AG10803 (cell line): Measurements from ENCODE around the gene TRABD.

Experiments used
- DNase-seq: peaks from one replicate; pipeline ENCODE4 v3.0.0; 2010; ENCODE audit warnings: low read depth
- H3K4me3 ChIP-seq: 2 replicates; pipeline ENCODE4 v1.5.1; 2011; ENCODE audit warnings: mild to moderate bottlenecking, low read length, control low read depth
- TF ChIP-seq, protein P1 (sequence below): conservative IDR thresholded peaks from 2 replicates; pipeline ENCODE4 v1.5.1; 2011; ENCODE audit warnings: mild to moderate bottlenecking, low read length, control low read depth, inconsistent platforms

TRABD gene

DNA sequence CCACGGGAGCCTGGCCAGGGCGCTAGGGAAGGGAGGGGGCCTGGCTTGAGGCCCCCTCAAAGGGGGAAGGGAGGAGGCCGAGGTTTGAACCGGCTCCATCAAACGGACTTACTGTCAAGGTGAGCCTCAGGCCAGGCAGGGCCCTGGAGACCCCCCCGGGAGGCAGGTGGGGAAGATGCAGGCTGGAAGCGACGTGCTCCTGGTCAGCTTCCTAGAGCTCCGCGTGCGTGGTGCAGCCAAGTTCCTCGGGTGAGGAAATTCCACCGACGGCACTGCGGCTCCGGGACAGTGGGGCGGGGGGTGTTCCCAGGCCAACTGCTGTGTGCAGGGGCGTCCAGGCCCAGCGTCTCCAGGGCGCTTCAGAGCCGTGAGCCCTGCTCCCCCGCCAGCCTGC, 7.2 kb upstream of the TRABD start:
- no peak for DNase-seq
- TF ChIP-seq, protein P1, sequence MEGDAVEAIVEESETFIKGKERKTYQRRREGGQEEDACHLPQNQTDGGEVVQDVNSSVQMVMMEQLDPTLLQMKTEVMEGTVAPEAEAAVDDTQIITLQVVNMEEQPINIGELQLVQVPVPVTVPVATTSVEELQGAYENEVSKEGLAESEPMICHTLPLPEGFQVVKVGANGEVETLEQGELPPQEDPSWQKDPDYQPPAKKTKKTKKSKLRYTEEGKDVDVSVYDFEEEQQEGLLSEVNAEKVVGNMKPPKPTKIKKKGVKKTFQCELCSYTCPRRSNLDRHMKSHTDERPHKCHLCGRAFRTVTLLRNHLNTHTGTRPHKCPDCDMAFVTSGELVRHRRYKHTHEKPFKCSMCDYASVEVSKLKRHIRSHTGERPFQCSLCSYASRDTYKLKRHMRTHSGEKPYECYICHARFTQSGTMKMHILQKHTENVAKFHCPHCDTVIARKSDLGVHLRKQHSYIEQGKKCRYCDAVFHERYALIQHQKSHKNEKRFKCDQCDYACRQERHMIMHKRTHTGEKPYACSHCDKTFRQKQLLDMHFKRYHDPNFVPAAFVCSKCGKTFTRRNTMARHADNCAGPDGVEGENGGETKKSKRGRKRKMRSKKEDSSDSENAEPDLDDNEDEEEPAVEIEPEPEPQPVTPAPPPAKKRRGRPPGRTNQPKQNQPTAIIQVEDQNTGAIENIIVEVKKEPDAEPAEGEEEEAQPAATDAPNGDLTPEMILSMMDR: no peak
- no peak overlapping the region for H3K4me3 ChIP-seq

DNA sequence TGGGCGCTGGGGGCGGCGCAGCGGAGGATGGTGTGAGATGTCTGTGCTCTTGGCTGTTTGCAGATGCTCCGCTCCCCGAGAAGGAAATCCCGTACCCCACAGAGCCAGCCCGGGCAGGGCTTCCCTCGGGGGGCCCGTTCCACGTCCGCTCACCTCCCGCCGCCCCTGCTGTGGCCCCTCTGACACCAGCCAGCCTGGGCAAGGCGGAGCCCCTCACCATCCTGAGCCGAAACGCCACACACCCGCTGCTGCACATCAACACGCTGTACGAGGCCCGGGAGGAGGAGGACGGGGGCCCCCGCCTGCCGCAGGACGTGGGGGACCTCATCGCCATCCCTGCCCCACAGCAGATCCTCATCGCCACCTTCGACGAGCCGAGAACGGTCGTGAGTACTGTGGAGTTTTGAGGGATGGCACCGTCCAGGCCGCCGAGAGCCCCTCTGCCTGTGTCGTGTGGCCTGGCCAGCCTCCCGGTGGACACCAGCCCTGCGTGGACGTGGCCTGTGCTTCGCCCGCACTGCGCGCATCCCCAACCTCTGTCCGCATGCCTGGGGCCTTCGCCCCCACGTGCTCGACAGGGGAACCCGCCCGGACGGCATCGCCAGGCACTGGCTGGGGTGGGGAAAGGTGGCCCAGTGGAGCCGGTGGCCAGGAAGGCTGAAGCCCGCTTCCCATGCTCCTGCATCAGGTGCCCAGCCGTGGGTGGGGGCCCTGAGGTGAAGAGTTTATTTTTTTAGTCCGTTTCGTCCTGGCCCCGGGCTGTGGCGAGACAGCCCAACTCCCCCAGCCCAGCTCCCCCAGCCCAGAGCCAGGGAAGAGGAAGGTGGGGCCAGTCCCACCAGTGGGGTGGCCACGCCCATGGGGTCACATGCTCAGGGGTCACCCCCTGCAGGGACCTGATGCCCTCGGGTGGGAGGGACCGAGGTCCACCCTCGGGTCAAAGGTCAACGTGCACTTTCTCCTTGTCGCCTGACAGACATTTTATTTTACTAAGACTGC, 6.5 kb upstream of the TRABD start:
- DNase-seq: no peak
- TF ChIP-seq, protein P1: no peak
- H3K4me3 ChIP-seq: no peak overlapping the region

DNA sequence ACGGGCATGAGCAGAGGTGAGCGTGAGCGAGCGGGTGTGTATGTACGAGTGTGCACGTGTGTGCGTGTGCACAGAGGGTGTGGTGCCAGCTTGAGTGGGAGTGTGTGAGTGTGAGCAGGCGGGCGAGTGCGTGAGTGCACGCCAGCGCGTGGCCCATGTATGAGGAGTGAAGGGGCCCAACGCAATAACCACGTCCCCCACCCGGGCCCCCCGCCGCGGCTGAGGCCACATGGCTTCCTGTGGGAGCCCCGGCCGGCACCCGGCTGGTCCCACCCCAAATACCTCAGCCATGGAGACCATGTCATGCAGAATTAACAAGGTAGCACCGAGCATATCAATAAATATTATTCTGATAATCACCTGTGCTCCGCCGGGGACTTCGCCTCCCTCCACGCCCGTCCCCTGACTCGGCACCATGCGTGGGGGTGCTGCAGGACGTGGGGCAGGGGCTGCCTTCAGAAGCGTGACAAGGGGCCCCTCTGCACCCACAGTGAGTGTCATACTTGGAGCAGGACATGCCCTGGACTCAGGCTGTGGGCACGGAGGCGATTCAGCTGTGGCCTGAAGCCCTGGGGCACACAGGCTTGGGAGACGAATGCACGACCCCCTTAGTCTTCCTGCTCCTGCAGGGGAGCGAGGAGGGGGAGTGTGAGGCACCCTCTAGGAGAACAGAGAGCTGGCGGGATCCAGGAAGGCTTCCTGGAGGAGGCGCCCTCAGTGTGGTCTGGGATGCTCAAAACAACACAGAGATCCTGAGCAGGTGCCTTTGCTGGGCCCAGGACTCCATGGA, 5.6 kb upstream of the TRABD start:
- DNase-seq: no peak
- H3K4me3 ChIP-seq: no peak overlapping the region

DNA sequence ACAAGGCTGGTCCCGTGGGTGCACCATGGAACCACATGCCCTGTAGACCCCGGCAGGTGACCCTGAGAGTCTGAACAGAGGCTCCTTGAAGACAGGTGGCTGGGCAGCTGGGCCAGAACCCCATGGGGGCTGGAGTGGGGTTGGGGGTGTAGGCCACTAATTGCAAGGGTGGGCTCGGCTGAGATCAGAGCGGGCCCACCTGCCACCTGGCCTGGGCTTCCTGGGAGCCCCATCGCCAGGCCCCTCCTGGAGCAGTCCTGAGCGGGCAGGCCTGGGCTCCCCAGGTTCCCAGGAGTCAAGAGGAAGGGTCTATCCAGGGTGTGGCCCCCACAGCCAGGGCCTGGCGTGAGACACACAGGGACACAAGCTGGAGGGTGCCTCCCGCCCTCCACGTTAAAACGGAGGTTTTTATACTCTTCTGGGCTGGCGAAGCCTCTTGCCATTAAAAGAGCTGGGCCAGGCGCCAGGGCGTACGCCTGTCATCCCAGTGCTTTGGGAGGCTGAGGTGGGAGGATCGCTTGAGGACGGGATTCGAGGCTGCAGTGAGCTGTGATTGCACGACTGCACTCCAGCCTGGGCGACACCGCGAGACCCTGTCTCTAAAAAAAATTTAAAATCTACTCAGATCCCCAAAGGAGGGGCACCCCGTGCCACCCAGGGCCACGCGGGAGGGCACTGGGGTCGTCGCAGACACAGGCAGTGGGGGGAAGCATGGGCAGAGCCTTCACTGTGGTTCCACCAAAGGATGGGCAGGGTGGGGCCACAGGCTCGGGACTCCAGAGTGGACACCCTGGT, 4.8 kb upstream of the TRABD start:
- no peak for DNase-seq
- H3K4me3 ChIP-seq: no peak overlapping the region
- TF ChIP-seq, protein P1: no peak

More for the DNA sequence above, 5.6 kb upstream of the TRABD start:
- TF ChIP-seq, protein P1: no peak

DNA sequence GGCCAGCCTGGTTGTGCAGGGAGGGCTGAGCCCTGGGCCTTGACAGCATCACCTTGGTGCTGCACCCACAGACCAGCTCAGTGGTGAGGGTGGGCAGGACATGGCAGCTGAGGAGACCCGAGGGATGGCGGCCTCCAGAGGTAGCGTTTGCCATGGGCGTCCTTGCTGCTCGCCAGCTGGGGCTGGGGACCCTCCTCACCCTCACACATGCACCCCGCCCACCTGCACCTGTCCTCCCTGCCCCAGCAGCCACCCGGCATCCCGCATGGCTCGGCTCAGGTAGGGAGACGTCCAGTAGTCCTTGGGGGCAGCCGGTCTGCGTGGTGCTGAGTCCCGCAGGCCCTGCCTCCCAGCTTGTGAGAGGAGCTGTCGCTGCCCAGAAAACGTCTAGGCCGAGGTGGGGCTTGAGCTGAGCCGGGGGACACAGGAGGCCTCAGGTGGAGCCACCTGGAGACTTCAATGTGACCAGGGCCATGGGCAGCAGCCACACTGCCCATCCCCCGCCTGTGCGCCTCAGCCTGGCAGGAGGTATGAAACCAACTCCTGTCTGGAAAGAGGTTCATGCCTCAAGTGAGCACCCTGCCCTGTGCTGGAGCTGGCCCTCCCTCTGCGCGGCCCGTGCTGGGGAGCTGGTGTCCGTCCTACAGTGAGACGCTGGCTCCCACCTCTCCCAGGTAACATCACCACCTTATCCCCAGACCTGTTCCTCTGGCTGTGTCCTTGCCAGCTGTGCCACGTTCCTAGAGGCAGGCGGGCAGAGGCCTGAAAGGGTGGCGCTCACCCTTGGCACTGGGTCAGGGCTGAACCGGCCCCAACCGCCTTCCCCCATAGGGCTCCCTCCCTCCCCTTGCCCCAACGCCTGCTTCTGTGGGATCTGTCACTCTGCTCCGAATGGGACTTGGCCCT, 3.3 kb upstream of the TRABD start:
- TF ChIP-seq, protein P1: no peak
- DNase-seq: no peak
- H3K4me3 ChIP-seq: no peak overlapping the region
